NCI-H226 (cell line): ENCODE results near the gene ATP2A2.
"Not testable (repeated sequence)": the region's sequence is repeated elsewhere in the genome, so short reads cannot be mapped to it uniquely, and the experiment has no call there.

ENCODE experiments used
- DNase-seq: peaks from one replicate; pipeline ENCODE4 v3.0.0-alpha.2; 2015

ATP2A2 gene

DNA sequence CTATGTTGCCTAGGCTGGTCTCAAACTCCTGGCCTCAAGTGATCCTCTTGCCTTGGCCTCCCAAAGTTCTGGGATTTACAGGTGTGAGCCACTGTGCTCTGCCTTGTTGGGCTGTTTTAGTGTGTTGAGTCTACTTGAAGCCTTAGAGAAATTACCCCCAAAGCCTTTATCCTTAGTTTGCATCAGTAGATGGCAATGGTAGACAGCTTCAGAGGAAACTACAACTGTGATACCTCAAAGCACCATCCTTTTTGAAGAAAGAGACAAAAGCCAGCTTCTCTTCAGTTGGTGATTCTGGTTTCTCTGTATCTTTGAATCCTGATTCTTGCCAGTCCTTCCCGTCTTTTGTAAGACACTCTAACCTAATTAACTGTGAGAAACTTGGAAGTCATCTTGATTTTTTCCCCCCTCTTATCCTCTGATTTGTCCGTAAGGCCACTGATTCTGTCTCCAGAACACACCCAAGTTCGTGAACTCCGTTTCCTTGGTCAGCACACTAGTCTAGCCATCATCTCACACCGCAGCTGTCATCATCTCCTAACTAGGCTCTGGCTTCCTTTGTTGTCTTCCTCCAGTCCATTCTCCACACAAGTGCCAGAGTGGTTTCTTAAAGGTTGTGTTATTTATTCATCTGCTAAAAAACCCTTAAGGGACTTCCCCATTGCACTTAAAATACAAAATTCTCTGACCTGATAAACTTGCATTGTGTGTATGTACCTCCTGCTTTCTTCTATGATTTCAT, 20.2 kb downstream of the ATP2A2 start:
- no peak for DNase-seq

DNA sequence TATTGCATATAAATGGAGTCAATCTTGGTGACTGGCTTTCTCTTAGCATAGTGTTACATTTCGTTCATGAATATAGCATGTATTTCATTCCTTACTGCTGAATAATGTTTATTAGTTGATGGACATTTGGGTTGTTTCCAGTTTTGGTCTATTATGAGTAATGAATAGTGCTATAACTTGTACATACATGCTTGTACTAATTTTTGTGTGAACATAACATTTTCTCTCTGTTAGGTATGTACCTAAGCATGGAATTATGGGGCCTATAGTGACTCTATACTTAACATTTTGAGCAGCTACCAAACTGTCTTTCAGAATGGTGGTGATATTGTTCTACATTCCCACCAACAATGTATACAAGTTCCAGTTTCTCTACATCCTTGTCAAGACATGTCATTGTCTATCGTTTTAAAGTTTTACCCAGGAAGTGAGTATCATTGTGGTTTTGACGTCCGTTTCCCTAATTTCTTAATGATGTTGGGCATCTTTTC, 23.1 kb downstream of the ATP2A2 start:
- peak; percentile 55 for DNase-seq

DNA sequence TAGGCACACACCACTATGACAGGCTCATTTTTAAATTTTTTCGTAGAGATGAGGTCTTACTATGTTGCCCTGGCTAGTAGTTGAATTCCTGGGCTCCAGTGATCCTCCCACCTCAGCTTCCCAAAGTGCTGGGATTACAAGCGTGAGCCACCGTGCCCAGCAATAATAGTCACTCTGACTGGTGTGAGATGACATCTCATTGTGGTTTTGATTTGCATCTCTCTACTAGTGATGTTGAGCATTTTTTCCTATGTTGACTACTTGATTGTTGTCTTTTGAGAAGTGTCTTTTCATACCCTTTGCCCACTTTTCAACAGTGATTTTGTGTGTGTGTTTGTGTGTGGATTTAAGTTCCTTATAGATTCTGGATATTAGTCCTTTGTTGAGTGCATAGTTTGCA, 26.3 kb downstream of the ATP2A2 start:
- DNase-seq, result no peak

DNA sequence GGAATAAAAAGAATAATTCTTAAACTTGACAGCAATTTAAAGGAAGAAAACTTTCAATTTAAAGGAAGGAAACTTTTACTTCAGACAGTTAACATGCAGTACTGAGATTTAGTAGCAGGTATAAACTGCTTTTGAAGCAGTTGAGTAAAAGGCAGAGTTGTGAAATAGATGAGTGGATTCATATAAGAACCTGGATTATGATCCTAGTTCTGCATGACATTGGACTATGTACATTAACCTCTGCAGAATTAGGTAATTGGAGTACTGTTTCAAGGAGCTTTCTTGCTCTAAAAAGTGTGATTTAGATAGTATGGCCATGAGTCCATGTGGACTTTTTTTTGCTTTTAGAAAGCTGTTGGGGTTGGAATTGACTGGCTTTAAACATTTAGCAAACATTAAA, 29.7 kb downstream of the ATP2A2 start:
- no peak for DNase-seq

DNA sequence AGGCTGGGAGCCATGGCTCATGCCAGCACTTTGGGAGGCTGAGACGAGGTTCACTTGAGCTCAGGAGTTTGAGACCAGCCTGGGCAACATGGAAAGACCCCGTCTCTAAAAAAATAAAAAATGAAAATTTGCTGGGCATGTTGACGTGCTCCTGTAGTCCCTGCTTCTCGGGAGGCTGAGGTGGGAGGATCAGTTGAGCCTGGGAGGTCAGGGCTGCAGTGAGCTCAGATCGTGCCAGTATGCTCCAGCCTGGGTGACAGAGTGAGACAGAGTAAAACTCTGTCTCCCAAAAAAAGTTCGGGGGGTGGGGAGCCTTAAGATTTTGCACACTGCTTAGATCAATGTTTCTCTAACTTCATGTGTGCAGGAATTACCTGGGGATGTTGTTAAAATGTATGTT, 30.9 kb downstream of the ATP2A2 start:
- DNase-seq, result no peak

DNA sequence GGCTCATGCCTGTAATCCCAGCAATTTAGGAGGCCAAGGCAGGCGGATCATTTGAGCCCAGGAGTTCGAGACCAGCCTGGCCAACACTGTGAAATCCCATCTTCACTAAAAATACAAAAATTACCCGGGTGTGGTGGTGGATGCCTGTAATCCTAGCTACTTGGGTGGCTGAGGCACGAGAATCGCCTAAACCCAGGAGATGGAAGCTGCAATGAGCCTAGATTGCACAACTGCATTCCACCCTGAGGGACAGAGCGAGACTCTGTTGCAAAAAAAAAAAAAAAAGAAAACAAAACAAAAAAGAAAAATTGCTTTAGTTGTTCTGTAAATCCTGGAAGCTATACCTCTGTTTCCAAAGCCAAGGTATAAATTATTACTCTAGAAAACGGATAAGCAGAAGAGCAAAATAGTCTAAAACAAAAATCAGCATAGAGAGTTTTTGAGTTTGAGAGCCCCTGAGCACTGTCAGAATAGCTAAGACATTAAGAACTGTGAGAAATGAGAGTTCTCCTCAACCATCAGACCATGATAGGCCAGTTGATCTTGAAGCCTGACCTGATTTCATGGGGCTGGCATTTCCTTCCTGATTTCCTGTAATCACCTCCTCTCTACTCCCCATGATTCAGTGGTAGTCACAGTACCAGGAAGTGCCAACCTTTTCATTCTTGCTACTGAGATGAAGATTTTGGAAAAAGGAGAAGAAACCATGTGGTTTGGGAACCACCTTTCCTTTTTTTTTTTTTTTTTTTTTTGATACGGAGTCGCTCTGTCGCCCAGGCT, 31.7 kb downstream of the ATP2A2 start:
- DNase-seq, result peak; percentile 93

DNA sequence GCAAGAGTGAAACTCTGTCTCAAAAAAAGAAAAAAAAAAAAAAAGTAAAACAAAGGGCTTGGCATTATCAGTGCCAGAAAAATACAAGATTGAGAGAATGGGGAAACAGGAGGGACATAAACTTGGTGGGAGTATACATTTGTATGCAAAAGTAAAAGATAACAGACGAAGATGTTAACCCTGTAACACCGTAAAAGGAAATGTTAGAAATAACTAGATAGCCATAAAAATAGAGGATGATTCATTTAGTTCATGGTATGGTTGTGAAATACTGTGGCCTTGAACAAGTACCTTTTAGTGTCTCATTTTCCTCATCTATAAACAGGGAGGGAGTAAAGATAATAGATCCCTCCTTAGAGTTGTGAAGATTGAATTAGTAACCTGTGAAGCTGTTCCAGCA, 33.3 kb downstream of the ATP2A2 start:
- DNase-seq, result peak; percentile 81

DNA sequence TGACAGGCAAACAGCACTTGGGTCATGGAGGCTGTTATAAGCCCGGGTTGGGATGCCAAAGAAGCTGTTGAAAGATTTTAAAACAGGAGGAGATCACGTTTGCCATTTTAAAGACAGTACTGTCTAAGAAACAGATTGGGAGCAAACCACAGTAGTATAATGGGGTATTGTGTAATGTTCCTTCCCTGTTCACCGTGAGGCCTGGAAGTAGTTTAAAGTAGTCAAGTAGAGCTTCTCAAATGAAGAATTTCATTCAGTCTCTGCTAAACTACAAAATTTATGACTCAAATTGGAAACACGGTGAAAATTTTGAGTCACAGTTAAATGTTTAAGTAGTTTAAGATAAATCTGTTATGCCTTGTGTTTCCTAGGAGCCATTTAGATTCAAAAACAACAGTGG, 35.8 kb downstream of the ATP2A2 start:
- peak; percentile 76 for DNase-seq

DNA sequence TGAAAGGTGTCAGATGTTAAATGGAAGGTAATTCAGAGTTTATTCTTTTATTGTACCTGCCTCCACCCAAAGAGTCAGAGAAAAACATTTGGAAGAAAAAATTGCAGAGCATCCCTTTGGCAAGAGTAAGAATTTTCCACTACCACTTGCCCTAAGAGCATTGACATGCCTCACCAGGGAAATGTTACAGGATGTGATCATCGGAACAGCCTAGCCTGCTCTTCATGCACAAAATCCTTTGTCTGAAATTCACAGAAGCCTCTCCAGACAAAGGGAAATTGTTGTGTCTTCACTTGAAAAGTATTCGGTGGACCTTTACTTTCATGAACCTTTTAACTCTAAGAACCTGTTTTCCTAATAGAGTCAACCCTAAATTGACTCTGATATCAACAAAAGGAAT, 36.9 kb downstream of the ATP2A2 start:
- peak; percentile 25 for DNase-seq

DNA sequence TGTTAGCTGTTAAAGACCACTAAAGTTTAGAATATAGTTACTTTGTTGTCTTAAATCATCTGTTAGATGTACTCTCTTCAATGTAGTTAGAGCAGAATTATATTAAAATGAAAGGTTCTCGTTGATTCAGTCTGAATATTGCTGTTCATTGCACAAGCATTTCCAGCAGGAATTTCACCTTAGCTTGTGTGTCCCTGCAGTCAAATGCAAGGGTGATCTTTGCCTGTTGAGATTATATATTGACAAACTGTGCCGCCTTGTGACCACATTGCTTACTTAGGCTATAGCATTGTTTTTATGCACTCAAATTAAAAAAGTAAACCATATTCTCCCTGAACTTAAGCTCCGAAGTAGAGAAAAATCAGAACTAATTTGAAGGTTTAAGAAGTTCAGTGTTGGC, 39.5 kb downstream of the ATP2A2 start:
- DNase-seq, result no peak

DNA sequence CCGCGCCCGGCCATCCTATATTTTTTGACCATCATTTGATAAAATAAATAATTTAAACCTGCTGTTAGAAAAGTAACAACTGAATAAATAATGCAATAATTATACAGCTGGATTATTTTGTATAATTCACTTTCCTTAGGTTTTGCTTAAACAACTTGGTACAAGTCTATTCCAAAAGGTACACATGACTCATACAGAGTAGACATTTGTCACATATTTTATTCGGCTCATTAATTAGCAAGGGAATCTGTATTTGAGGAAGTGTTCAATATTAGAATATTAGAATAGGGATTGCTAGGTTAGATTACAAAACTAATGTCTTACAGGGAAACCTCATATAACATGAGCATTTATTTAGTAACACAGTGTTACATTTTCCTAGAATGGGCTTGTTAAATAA, 48.7 kb downstream of the ATP2A2 start:
- no peak for DNase-seq

DNA sequence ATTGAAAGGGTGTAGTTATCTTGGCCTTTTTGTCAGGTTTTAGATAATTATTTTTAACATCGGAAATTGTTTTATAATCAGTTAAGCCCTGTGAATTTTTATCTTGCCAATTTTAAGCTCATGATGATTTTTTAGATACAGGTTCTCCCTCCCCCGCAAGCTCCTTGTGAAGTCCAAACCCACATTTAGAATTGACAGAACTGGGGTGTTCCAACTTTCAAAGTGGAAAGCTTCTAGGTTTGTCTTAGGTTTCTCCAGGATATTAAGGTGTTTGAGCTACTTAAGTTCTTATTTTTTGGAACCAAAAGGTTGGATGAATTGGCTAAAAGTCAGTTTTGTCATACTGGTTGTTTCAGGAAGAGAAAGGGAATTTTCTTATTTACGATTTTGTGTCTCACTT, 49.1 kb downstream of the ATP2A2 start:
- DNase-seq, result no peak

DNA sequence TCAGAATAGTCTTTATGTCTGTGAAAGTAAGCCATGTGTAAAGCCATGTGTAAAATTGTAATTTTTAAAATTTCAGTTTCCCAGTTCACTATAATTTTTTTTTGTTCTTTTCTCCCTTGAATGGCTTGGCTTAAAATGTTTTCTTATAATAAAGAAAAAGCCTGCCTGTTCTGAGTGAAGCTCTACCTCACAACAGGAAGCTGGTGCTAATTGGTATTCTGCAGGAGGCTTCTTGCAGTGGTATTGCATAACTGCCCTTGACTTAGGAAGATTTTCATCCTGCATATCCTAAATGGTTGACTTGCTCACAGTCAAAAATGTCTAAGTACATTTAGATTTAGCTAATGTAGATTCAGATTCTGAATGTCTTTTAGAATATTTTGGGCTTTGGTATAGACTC, 49.5 kb downstream of the ATP2A2 start:
- DNase-seq, result peak; percentile 33

DNA sequence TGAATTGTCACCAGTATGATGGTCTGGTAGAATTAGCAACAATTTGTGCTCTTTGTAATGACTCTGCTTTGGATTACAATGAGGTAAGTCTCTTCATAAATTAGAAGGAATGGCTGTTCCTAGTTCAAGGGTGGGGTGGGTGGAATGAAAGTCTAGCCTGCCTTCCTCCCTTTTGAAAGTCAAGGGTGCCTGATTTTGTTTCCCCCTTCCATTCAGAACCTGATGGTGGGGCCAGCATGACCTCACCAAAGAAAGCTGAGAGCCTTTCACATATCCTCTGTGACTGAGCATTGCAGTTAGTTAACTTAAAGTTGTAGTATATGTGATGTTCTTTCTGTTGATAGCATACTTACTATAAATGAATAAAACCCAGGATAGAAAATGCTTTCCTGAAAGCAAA, 52.2 kb downstream of the ATP2A2 start:
- no peak for DNase-seq

DNA sequence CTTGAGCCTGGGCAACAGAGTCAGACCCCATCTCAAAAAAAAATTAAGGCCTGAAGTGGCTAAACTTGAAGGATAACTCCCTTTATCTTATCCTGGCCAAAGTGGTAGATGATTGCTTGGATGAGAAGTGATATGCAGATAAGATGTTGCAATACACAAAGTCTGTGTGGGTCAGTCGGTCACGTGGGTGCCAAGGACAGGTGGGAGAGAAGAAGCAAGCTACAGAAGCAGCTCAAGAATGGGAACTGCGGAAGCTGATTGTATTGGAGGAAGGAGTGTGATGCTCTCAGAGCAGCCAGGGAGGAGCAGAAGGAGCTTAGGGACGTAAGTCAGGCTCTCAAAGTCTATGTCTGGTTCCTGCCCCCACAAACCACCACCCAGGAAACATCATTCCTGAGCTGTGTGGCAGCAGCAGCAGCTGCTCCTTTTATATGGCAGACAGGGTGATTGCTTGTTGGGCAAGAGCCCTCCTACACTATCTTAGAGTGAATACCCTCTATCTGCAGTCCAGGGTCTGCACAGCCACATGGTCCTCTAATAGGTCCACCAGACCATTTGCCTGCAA, 54.5 kb downstream of the ATP2A2 start:
- no peak for DNase-seq

DNA sequence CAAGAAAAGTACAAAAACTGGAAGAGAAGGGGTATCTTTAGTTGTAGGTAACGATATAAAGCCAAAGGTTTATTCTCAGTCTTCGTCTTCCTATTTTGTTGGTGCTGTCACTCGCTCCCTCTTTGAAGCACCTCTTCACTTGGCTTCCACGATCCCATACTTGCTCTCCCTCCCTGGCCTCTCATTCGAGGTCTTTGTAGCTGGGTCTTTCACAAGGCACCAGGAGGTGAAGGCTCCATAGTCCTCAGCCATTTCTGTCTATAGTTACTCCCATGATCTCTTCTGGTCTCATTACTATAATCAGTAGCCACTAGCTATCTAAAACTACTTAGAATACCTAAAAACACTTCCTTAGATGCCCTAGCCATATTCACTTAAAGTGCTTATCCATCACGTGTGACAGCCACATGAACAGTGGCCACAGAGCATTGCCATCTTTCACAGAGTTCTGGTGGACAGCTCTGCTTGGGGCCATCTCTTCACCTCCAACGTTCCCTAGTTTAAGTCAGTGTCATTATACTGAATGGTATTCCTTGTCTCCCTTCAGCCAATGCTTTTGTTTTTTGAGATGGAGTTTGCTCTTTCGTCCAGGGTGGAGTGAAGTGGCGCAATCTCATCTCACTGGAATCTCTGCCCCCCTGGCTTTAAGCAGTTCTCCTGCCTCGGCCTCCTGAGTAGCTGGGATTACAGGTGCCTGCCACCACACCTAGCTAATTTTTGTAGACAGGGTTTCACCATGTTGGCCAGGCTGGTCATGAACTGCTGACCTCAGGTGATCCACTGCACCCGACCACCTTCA, 57.1 kb downstream of the ATP2A2 start:
- DNase-seq, result no peak

DNA sequence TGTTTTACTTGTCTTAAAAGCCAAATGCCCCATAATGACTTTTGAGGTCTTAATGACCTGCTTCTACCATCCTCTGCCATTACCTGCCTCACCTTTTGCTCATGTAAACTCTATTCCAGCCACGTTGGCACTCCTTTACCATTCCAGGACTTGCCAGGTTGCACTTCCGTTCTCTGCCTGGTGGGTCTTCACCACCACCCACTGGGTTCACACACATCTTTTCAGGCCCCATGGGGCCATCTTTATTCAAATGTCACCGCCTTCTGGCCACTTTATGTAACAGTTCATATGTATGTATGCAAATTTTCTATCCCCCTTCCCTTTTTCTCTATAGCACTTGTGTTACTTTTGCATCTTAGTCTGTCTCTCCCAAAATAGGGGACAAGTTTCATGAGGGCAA, 57.7 kb downstream of the ATP2A2 start:
- no peak for DNase-seq

DNA sequence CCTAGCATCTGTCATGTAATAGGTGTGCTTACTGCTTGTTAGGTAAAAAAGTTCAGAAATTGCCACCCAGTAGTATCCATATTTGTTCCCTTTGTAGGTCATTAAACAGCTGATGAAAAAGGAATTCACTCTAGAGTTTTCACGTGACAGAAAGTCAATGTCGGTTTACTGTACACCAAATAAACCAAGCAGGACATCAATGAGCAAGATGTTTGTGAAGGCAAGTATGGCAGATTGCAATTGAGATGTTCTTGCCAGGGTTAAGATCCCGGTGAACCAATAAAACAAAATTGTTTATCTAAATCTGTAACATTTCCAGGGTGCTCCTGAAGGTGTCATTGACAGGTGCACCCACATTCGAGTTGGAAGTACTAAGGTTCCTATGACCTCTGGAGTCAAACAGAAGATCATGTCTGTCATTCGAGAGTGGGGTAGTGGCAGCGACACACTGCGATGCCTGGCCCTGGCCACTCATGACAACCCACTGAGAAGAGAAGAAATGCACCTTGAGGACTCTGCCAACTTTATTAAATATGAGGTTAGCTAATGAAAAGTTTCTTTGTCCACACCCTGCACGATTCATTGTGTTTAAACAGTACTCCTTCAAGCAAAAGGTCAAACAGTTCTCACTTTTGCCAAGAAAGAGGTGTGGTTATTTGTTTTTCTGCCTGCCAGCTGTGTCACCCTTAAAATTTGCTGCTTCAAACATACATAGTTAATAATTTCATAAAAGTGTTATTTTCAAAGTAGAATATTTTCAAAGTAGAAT, 58.3 kb downstream of the ATP2A2 start:
- DNase-seq, result no peak

DNA sequence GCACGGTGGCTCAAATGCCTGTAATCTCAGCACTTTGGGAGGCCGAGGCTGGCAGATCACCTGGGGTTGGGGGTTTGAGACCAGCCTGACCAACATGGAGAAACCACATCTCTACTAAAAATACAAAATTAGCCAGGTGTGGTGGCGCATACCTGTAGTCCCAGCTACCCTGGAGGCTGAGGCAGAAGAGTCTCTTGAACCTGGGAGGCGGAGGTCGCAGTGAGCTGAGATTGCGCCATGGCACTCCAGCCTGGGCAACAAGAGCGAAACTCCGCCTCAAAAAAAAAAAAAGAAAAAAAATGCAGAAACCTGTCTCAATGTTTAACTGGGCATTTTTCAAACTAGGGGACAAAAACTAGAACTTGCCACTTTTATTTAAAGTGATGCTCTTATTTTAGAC, 59.2 kb downstream of the ATP2A2 start:
- DNase-seq, result not testable (repeated sequence)

DNA sequence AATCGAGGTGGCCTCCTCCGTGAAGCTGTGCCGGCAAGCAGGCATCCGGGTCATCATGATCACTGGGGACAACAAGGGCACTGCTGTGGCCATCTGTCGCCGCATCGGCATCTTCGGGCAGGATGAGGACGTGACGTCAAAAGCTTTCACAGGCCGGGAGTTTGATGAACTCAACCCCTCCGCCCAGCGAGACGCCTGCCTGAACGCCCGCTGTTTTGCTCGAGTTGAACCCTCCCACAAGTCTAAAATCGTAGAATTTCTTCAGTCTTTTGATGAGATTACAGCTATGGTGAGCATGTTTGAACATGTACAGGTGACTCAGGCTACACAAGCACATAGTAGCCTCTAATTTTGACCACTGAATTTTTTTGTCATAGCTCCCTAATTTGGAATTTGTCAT, 59.7 kb downstream of the ATP2A2 start:
- no peak for DNase-seq

DNA sequence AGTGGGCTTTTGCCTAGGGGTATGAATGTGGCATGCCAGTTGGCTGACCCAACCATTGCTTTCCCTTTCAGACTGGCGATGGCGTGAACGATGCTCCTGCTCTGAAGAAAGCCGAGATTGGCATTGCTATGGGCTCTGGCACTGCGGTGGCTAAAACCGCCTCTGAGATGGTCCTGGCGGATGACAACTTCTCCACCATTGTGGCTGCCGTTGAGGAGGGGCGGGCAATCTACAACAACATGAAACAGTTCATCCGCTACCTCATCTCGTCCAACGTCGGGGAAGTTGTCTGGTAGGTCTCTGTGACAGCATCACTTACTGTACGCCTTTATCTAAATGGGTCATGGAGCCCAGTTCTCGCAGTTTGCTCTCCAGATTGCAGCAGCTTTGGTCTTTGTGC, 61.1 kb downstream of the ATP2A2 start:
- no peak for DNase-seq

DNA sequence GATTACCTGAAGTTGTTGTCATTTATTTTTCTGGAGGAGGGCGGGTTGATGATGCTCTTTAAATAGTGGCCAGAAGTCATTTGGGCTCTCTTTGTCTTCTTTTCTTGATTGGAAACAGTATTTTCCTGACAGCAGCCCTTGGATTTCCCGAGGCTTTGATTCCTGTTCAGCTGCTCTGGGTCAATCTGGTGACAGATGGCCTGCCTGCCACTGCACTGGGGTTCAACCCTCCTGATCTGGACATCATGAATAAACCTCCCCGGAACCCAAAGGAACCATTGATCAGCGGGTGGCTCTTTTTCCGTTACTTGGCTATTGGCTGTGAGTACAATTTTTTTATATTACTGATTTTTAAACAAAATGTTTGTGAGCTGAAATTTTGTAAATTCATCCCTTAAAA, 62.1 kb downstream of the ATP2A2 start:
- no peak for DNase-seq
